Transverse colon (tissue), 4 donors: Measurements from ENCODE around the gene SYK.

Experiments
- EP300 ChIP-seq: sonication (generic); formaldehyde crosslinking; IDR thresholded peaks from one replicate; pipeline ENCODE4 v1.6.1; 2017; ENCODE audit warnings: antibody characterized with exemption, low read depth
- POLR2A ChIP-seq: fragments of 450-650 bp; IDR thresholded peaks from one replicate; pipeline ENCODE4 v1.6.1; 2016; ENCODE audit warnings: antibody characterized with exemption, mild to moderate bottlenecking, moderate library complexity
- POLR2AphosphoS5 ChIP-seq, 3 donors: sonication (generic); formaldehyde crosslinking; IDR thresholded peaks; one replicate each; pipeline ENCODE4 v1.6.1; 2016; ENCODE audit warnings: antibody characterized with exemption in 3 of 3
- TF ChIP-seq, protein P1 (sequence below), 5 experiments: fragments of 200-600 bp in 3 of 5; fragments of 450-650 bp in 2 of 5; sonication (generic) in 3 of 5; IDR thresholded peaks; 1 replicate in 2 of 5; 2 replicates in 3 of 5; pipeline ENCODE4 v1.5.1; 2016 to 2017; ENCODE audit warnings: antibody characterized with exemption in 5 of 5, inconsistent platforms in 3 of 5, mild to moderate bottlenecking in 2 of 5, moderate library complexity in 1 of 5

DNA sequence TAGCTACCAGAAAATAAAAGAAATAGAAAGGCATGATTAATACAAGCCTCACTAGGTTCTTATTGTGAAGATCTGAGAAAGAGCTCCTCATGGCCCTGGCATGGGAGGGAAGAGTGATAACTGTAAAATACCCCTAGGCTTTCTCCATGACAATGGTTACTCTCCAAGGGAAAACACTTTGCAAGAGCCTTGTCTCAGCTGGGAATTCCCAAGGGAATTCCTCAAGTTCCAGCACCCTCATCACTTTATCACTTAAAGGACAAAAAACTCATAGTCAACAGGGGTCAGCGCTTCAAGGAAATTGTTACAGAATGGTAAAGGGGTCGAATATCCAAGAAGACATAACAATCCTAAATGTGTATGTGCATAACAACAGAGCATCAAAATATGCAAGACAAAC is 21.2 kb downstream of the SYK start:
- TF ChIP-seq, protein P1, sequence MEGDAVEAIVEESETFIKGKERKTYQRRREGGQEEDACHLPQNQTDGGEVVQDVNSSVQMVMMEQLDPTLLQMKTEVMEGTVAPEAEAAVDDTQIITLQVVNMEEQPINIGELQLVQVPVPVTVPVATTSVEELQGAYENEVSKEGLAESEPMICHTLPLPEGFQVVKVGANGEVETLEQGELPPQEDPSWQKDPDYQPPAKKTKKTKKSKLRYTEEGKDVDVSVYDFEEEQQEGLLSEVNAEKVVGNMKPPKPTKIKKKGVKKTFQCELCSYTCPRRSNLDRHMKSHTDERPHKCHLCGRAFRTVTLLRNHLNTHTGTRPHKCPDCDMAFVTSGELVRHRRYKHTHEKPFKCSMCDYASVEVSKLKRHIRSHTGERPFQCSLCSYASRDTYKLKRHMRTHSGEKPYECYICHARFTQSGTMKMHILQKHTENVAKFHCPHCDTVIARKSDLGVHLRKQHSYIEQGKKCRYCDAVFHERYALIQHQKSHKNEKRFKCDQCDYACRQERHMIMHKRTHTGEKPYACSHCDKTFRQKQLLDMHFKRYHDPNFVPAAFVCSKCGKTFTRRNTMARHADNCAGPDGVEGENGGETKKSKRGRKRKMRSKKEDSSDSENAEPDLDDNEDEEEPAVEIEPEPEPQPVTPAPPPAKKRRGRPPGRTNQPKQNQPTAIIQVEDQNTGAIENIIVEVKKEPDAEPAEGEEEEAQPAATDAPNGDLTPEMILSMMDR (IDR thresholded peaks at IDR 0.05): no peak
- TF ChIP-seq POLR2A (no peak), POLR2AphosphoS5 (IDR thresholded peaks at IDR 0.05) (no peak), EP300 (no peak)
